Mucosa of rectum (tissue), 2 donors: Measurements from ENCODE around the gene FGG.
"Not testable (repeated sequence)": the region's sequence is repeated elsewhere in the genome, so short reads cannot be mapped to it uniquely, and the experiment has no call there.

Source experiments
- H3K27ac ChIP-seq, 2 donors: one replicate each; pipeline ENCODE4 v1.7.0; 2013; ENCODE audit warnings: inconsistent platforms in 2 of 2, low read depth in 2 of 2, low read length in 2 of 2
- H3K27me3 ChIP-seq, 2 donors: one replicate each; pipeline ENCODE4 v1.7.0; 2013; ENCODE audit warnings: low read length in 2 of 2; ENCODE audit not compliant: control insufficient read depth in 2 of 2, insufficient read depth in 2 of 2
- H3K36me3 ChIP-seq, 2 donors: one replicate each; pipeline ENCODE4 v1.7.0; 2013; ENCODE audit warnings: low read length in 2 of 2; ENCODE audit not compliant: control insufficient read depth in 2 of 2, insufficient read depth in 2 of 2
- H3K4me1 ChIP-seq, 2 donors: one replicate each; pipeline ENCODE4 v1.7.0; 2013; ENCODE audit warnings: low read length in 2 of 2, mild to moderate bottlenecking in 1 of 2; ENCODE audit not compliant: control insufficient read depth in 2 of 2, insufficient read depth in 2 of 2
- H3K4me3 ChIP-seq, 2 donors: one replicate each; pipeline ENCODE4 v1.7.0; 2013; ENCODE audit warnings: low read length in 2 of 2
- H3K9ac ChIP-seq, 2 donors: one replicate each; pipeline ENCODE4 v1.7.0; 2013; ENCODE audit warnings: low read length in 2 of 2, low read depth in 1 of 2, mild to moderate bottlenecking in 1 of 2
- H3K9me3 ChIP-seq, 2 donors: one replicate each; pipeline ENCODE4 v1.7.0; 2013; ENCODE audit warnings: low read length in 2 of 2; ENCODE audit not compliant: control insufficient read depth in 2 of 2
- donor health status: healthy.
- donor health status: Normal muscosa, but diverticular disease.

The FGG gene

DNA sequence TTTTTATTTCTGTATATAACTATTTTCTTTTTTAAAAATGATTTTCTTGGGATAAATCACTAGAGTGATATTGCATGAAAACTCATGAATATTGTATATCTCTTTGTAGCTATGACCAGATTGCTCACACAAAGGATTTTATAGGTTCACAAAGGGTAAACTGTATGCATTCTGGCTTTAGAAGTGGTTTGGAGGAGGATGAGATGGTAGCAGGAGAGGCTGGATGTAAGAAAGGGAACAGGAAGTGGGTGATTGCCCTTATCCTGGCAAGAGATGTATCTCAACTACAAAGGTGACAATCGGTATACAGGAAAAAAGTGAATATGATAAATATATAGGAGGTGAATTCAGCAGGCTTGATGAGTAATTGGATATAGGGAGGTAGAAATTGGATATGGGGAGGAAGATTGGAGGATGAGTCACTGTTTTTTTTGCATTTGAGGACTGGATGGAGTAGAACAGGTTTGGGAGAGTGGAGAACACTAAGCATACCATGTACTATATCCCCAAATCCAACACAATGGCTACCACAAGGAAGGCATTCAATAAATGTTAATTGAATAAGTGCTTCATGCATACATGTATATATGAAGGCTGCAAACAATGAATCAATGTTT, 9.9 kb downstream of the FGG start:
- no peak overlapping the region for H3K9ac ChIP-seq
- H3K27me3 ChIP-seq = no peaks in the 10 kb centered on the region
- no peak overlapping the region for H3K27ac ChIP-seq
- no peaks in the 10 kb centered on the region for H3K4me1 ChIP-seq
- H3K4me3 ChIP-seq = no peak overlapping the region
- no peaks in the 10 kb centered on the region for H3K36me3 ChIP-seq
- no peaks in the 10 kb centered on the region for H3K9me3 ChIP-seq

GRCh38 chr4:154597798-154598774, 14.4 kb downstream of the FGG start:
- no peaks in the 10 kb centered on the region for H3K9me3 ChIP-seq
- H3K27me3 ChIP-seq = no peaks in the 10 kb centered on the region
- H3K4me1 ChIP-seq = no peaks in the 10 kb centered on the region
- no peak overlapping the region for H3K27ac ChIP-seq
- no peaks in the 10 kb centered on the region for H3K36me3 ChIP-seq
- H3K9ac ChIP-seq = no peak overlapping the region
- no peak overlapping the region for H3K4me3 ChIP-seq

DNA sequence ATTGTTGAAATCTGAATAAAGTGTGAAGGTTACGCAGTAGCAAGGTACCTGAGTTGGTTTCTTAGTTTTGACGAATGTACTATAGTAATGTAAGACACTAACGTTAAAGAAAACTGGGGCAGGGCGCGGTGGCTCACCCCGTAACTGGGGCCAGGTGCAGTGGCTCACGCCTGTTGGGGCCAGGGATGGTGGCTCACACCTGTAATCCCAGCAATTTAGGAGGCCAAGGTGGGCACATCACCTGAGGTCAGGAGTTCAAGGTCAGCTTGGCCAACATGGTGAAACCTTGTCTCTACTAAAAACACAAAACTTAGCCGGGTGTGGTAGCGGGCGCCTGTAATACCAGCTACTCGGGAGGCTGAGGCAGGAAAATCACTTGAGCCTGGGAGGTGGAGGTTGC, 15.2 kb downstream of the FGG start:
- not testable (repeated sequence) for H3K9ac ChIP-seq, H3K27ac ChIP-seq, H3K4me3 ChIP-seq, H3K27me3 ChIP-seq, H3K9me3 ChIP-seq, H3K36me3 ChIP-seq, H3K4me1 ChIP-seq

DNA sequence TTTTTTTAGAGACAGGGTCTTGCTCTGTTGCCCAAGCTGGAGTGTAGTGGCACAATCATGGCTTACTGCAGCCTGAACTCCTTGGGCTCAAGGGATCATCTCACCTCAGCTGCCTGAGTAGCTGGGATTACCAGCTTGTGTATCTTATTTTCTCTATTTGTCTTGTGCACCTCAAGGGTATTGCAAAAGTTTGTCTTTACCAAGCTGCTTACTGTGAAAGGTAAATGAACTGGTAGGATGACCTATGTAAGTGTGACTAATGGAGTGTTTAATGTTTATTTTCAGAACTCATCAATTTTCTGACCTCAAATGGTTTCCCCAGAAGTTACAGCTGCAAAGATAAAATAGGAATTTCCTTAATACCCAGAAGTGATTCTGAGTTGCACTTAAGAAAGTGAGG, 16.6 kb downstream of the FGG start:
- Histone ChIP-seq H3K9me3 (no peaks in the 10 kb centered on the region), H3K4me1 (no peaks in the 10 kb centered on the region), H3K27me3 (no peaks in the 10 kb centered on the region), H3K27ac (no peak overlapping the region), H3K4me3 (no peak overlapping the region), H3K36me3 (no peaks in the 10 kb centered on the region), H3K9ac (no peak overlapping the region)

DNA sequence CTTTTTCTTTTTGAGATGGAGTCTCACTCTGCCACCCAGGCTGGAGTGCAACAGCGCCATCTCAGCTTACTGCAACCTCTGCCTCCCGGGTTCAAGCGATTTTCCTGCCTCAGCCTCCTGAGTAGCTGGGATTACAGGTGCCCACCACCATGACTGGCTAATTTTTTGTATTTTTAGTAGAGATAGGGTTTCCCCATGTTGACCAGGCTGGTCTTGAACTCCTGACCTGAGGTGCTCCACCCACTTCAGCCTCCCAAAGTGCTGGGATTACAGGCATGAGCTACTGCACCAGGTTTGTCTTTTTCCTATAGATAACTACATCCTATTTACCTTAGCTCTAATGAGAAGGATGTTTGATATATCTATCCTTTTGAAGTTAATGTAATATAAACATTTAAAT, 18.1 kb downstream of the FGG start:
- not testable (repeated sequence) for H3K9ac ChIP-seq, H3K27me3 ChIP-seq, H3K9me3 ChIP-seq, H3K36me3 ChIP-seq, H3K27ac ChIP-seq, H3K4me3 ChIP-seq, H3K4me1 ChIP-seq

GRCh38 chr4:154593868-154594267, 18.6 kb downstream of the FGG start:
- H3K27me3 ChIP-seq = no peaks in the 10 kb centered on the region
- H3K4me1 ChIP-seq = no peaks in the 10 kb centered on the region
- no peak overlapping the region for H3K4me3 ChIP-seq
- no peaks in the 10 kb centered on the region for H3K9me3 ChIP-seq
- no peaks in the 10 kb centered on the region for H3K36me3 ChIP-seq
- H3K27ac ChIP-seq = no peak overlapping the region
- no peak overlapping the region for H3K9ac ChIP-seq

DNA sequence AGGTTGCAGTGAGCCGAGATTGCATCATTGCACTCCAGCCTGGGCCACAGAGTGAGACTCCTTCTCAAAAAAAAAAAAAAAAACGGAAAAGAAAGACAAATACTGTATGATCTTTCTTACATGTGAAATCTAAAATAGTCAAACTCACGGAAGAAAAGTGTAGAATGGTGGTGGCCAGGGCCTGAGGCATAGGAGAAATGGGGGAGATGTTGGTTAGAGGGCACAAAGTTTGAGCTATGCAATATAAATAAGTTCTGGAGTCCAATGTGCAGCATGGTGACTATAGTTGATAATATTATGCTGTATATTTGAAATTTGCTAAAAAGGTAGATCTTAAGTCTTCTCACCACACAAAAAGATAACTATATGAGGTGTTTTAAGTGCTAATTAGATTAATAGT, 20.6 kb downstream of the FGG start:
- H3K36me3 ChIP-seq = no peaks in the 10 kb centered on the region
- no peaks in the 10 kb centered on the region for H3K4me1 ChIP-seq
- H3K4me3 ChIP-seq = no peak overlapping the region
- H3K9ac ChIP-seq = no peak overlapping the region
- no peak overlapping the region for H3K27ac ChIP-seq
- no peaks in the 10 kb centered on the region for H3K27me3 ChIP-seq
- H3K9me3 ChIP-seq = no peaks in the 10 kb centered on the region

GRCh38 chr4:154590329-154591006, 22.0 kb downstream of the FGG start, which contains the start of gene FGA:
Gene FGA (minus strand): TSS chr4:154590742. CDS start chr4:154590687, 55 bp downstream.
- Histone ChIP-seq H3K36me3 (no peaks in the 10 kb centered on the region), H3K27me3 (no peaks in the 10 kb centered on the region), H3K27ac (no peak within 1 kb of the TSS), H3K9ac (no peak within 1 kb of the TSS), H3K4me3 (no peak within 1 kb of the TSS), H3K9me3 (no peaks in the 10 kb centered on the region), H3K4me1 (no peaks in the 10 kb centered on the region)

DNA sequence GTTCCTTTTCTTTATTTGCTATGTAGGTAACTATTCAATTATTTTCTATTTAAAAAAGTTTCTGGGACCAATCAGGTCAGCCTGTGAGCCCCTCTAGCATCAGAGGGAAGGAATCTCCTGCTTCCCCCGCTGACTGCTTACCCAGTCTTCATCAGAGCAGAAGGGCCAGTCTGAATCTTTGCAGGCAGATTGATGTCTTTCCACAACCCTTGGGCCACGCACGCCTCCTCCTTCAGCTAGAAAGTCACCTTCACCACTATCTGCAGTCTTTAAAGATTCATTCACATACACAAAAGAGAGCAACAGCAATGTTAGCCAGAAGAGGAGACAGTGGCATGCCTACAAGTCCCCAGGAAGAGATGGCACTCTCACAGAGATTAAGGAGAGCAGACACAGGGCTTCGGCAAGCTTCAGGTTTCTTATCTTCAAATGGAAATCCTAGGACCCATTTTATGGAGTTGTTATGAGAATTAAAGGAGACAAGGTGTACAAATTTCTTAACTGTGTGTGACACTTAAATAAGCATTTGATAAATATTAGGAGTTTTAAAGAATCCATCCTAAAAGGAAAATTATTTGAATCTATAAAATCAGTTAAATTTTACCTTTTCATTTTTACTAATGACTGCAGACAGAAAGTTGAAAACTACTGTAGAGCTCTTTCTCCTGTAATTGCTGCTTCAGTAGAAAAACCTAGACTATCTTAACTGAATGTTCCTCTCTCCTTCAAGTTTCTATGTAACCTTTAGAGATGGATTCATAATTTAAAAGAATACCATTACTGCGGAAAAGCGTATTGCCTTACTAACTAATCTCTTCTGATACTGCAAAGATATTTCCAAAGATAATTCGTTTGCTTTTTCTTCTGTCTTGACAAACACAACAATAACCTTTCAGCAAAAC, 22.9 kb downstream of the FGG start:
- no peaks in the 10 kb centered on the region for H3K4me1 ChIP-seq
- H3K9me3 ChIP-seq = no peaks in the 10 kb centered on the region
- no peak overlapping the region for H3K27ac ChIP-seq
- no peaks in the 10 kb centered on the region for H3K27me3 ChIP-seq
- H3K9ac ChIP-seq = no peak overlapping the region
- H3K36me3 ChIP-seq = no peaks in the 10 kb centered on the region
- H3K4me3 ChIP-seq = no peak overlapping the region
